Suprapubic skin (tissue), 4 donors: ENCODE data around the gene RETREG2.

Source experiments
- EP300 ChIP-seq: sonication (generic); formaldehyde crosslinking; IDR thresholded peaks from one replicate; pipeline ENCODE4 v1.6.1; 2017; ENCODE audit warnings: antibody characterized with exemption
- POLR2A ChIP-seq, 2 donors: fragments of 450-650 bp; IDR thresholded peaks; one replicate each; pipeline ENCODE4 v1.6.1; 2017; ENCODE audit warnings: antibody characterized with exemption in 2 of 2, mild to moderate bottlenecking in 2 of 2, moderate library complexity in 2 of 2
- POLR2AphosphoS5 ChIP-seq, 3 donors: sonication (generic); formaldehyde crosslinking; IDR thresholded peaks; one replicate each; pipeline ENCODE4 v1.6.1; 2017; ENCODE audit warnings: antibody characterized with exemption in 3 of 3
- TF ChIP-seq, protein P1 (sequence below), 2 donors: fragments of 200-600 bp in 1 of 2; fragments of 450-650 bp in 1 of 2; sonication (generic) in 1 of 2; IDR thresholded peaks; one replicate each; pipeline ENCODE4 v1.5.1; 2016 to 2019; ENCODE audit warnings: antibody characterized with exemption in 2 of 2, mild to moderate bottlenecking in 1 of 2, moderate library complexity in 1 of 2

DNA sequence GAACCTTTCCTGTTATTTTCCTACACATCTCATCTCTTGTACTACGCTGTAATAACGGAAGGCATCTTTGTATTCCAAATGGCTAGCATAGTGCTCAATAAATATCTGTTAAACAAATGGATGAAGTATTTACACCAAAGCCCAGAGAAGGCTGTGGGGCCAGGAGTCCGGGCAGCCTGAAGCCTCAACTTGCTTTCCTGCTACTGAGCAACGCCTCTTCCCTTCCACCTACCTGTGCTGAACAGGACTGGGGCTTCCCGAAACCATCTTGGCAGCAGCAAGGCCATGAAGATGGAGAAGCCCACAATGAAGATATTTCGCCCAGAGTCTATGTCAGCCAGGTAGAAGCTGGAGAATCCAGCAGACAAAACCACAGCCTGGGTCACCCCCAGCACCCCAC lies 14.9 kb upstream of the RETREG2 start:
- TF ChIP-seq, protein P1, sequence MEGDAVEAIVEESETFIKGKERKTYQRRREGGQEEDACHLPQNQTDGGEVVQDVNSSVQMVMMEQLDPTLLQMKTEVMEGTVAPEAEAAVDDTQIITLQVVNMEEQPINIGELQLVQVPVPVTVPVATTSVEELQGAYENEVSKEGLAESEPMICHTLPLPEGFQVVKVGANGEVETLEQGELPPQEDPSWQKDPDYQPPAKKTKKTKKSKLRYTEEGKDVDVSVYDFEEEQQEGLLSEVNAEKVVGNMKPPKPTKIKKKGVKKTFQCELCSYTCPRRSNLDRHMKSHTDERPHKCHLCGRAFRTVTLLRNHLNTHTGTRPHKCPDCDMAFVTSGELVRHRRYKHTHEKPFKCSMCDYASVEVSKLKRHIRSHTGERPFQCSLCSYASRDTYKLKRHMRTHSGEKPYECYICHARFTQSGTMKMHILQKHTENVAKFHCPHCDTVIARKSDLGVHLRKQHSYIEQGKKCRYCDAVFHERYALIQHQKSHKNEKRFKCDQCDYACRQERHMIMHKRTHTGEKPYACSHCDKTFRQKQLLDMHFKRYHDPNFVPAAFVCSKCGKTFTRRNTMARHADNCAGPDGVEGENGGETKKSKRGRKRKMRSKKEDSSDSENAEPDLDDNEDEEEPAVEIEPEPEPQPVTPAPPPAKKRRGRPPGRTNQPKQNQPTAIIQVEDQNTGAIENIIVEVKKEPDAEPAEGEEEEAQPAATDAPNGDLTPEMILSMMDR (IDR thresholded peaks at IDR 0.05), result no peak
- TF ChIP-seq POLR2AphosphoS5 (IDR thresholded peaks at IDR 0.05) (no peak), POLR2A (IDR thresholded peaks at IDR 0.05) (no peak), EP300 (no peak)
